SK-N-SH (cell line): Measurements from ENCODE around the gene ATPAF2. TPM values are rescaled to one million over a fixed set of nuclear protein-coding genes. Genes with fewer than 3 reads are reported as not detected.

Source experiments
- CTCF ChIA-PET: fragments of 300-600, 350-600 bp; formaldehyde crosslinking; extraction: SDS; loops from one replicate; lab custom pipeline; 2021; lab: Yijun Ruan, JAX
- POLR2A ChIA-PET: fragments of 350-600 bp; sonication (Branson Sonifier 250); formaldehyde crosslinking; extraction: SDS; loops from one replicate; lab custom pipeline; 2020; ENCODE audit warnings: antibody characterized with exemption, inconsistent platforms; lab: Yijun Ruan, JAX
- DNase-seq: peaks from one replicate; pipeline ENCODE4 v3.0.0; 2012
- H2AFZ ChIP-seq: fragments of 200-600 bp; sonication (generic); 2 replicates; pipeline ENCODE4 v1.8.1; 2016; ENCODE audit warnings: antibody characterized with exemption, mild to moderate bottlenecking, low read depth
- H3F3A ChIP-seq: fragments of 200-600 bp; sonication (generic); replicated peaks from 2 replicates; pipeline ENCODE3; 2016; ENCODE audit warnings: antibody characterized with exemption, mild to moderate bottlenecking; ENCODE audit not compliant: insufficient read depth
- H3K27ac ChIP-seq, 2 experiments: fragments of 200-500 bp in 1 of 2; fragments of 200-600 bp in 1 of 2; sonication (Bioruptor generic) in 1 of 2; sonication (generic), shearing (Covaris generic) in 1 of 2; 2 replicates each; pipeline versions ENCODE4 v1.5.1 to v1.6.1; 2014 to 2016; ENCODE audit warnings: low read depth in 2 of 2, inconsistent platforms in 1 of 2, low read length in 1 of 2, mild to moderate bottlenecking in 1 of 2, mixed read lengths in 1 of 2
- H3K27me3 ChIP-seq: fragments of 200-600 bp; sonication (generic), shearing (Covaris generic); 2 replicates; pipeline ENCODE4 v1.6.1; 2016; ENCODE audit warnings: mixed run types; ENCODE audit not compliant: insufficient read depth
- H3K36me3 ChIP-seq, 2 experiments: fragments of 200-500 bp in 1 of 2; fragments of 200-600 bp in 1 of 2; sonication (Bioruptor generic) in 1 of 2; sonication (generic) in 1 of 2; replicated peaks in 1 of 2; 2 replicates each; pipeline versions ENCODE3 to v1.5.1; 2014 to 2016; ENCODE audit warnings: low read length in 1 of 2, mild to moderate bottlenecking in 1 of 2; ENCODE audit not compliant: insufficient read depth in 2 of 2, control insufficient read depth in 1 of 2
- H3K4me1 ChIP-seq, 2 experiments: fragments of 200-500 bp in 1 of 2; fragments of 200-600 bp in 1 of 2; sonication (Bioruptor generic) in 1 of 2; sonication (generic), shearing (Covaris generic) in 1 of 2; 2 replicates each; pipeline versions ENCODE4 v1.5.1 to v1.6.1; 2014 to 2016; ENCODE audit warnings: low read depth in 1 of 2, low read length in 1 of 2, mixed run types in 1 of 2; ENCODE audit not compliant: insufficient read depth in 2 of 2, control insufficient read depth in 1 of 2
- H3K4me2 ChIP-seq: fragments of 200-600 bp; sonication (generic), shearing (Covaris generic); 2 replicates; pipeline ENCODE4 v1.6.1; 2017; ENCODE audit warnings: mixed run types
- H3K4me3 ChIP-seq, 2 experiments: fragments of 200-500 bp in 1 of 2; fragments of 200-600 bp in 1 of 2; sonication (Bioruptor generic) in 1 of 2; sonication (generic), shearing (Covaris generic) in 1 of 2; 2 replicates each; pipeline versions ENCODE4 v1.5.1 to v1.8.1; 2014 to 2016; ENCODE audit warnings: low read depth in 2 of 2, inconsistent platforms in 1 of 2, low read length in 1 of 2, mild to moderate bottlenecking in 1 of 2, mixed read lengths in 1 of 2, moderate library complexity in 1 of 2
- H3K79me2 ChIP-seq: fragments of 200-600 bp; sonication (generic); 2 replicates; pipeline ENCODE4 v1.8.1; 2017; ENCODE audit warnings: mild to moderate bottlenecking; ENCODE audit not compliant: insufficient read depth
- H3K9ac ChIP-seq: fragments of 200-600 bp; sonication (generic); 2 replicates; pipeline ENCODE4 v1.6.1; 2017; ENCODE audit warnings: mixed run types
- H3K9me2 ChIP-seq: fragments of 200-600 bp; sonication (generic); 2 replicates; pipeline ENCODE4 v1.6.1; 2017; ENCODE audit warnings: mixed run types
- H3K9me3 ChIP-seq: fragments of 200-600 bp; sonication (generic); 2 replicates; pipeline ENCODE4 v1.6.1; 2017; ENCODE audit warnings: mixed run types, mild to moderate bottlenecking, moderate library complexity
- H4K20me1 ChIP-seq: fragments of 200-600 bp; sonication (generic); 2 replicates; pipeline ENCODE4 v1.6.1; 2017; ENCODE audit warnings: mild to moderate bottlenecking, mixed run types; ENCODE audit not compliant: insufficient read depth
- EP300 ChIP-seq, 2 experiments: IDR thresholded peaks; 2 replicates each; pipeline versions ENCODE4 v1.4.0 to v1.6.1; 2012; ENCODE audit warnings: borderline replicate concordance in 1 of 2, low read depth in 1 of 2, low read length in 1 of 2
- FOSL2 ChIP-seq: IDR thresholded peaks from 2 replicates; pipeline ENCODE4 v1.4.0; 2012; ENCODE audit warnings: low read depth, mild to moderate bottlenecking, moderate library complexity, borderline replicate concordance
- FOXM1 ChIP-seq: IDR thresholded peaks from 2 replicates; pipeline ENCODE4 v1.4.0; 2012; ENCODE audit warnings: low read depth, mild to moderate bottlenecking
- GABPA ChIP-seq: IDR thresholded peaks from 2 replicates; pipeline ENCODE4 v1.4.0; 2012; ENCODE audit warnings: low read depth, mild to moderate bottlenecking
- GATA2 ChIP-seq: sonication (generic); formaldehyde crosslinking; IDR thresholded peaks from 2 replicates; pipeline ENCODE4 v1.5.0; 2020; ENCODE audit warnings: mild to moderate bottlenecking, missing genetic modification reagents
- IRF3 ChIP-seq: fragments of 150-350 bp; IDR thresholded peaks from 2 replicates; pipeline ENCODE4 v1.6.1; 2016; ENCODE audit warnings: mild to moderate bottlenecking, low read depth, low read length
- MAX ChIP-seq: IDR thresholded peaks from 2 replicates; pipeline ENCODE4 v1.4.0; 2012; ENCODE audit warnings: low read depth
- MEF2A ChIP-seq: IDR thresholded peaks from 2 replicates; pipeline ENCODE4 v1.4.0; 2012; ENCODE audit warnings: low read depth, borderline replicate concordance
- RCOR1 ChIP-seq: fragments of 150-350 bp; IDR thresholded peaks from 2 replicates; pipeline ENCODE4 v1.6.1; 2017; ENCODE audit warnings: antibody characterized with exemption, low read length
- REST ChIP-seq: IDR thresholded peaks from 2 replicates; pipeline ENCODE4 v1.6.1; 2012; ENCODE audit warnings: mild to moderate bottlenecking, low read depth, low read length, moderate library complexity
- RFX5 ChIP-seq: IDR thresholded peaks from 2 replicates; pipeline ENCODE4 v1.6.1; 2012; ENCODE audit warnings: mild to moderate bottlenecking, improper control_type of control experiment, low read length
- RXRA ChIP-seq: IDR thresholded peaks from 2 replicates; pipeline ENCODE4 v1.4.0; 2012; ENCODE audit warnings: low read depth, mild to moderate bottlenecking, borderline replicate concordance
- TCF12 ChIP-seq: IDR thresholded peaks from 2 replicates; pipeline ENCODE4 v1.4.0; 2012
- TEAD4 ChIP-seq: IDR thresholded peaks from 2 replicates; pipeline ENCODE4 v1.4.0; 2012; ENCODE audit warnings: mild to moderate bottlenecking, borderline replicate concordance; ENCODE audit not compliant: insufficient read depth
- USF2 ChIP-seq: fragments of 150-350 bp; IDR thresholded peaks from 2 replicates; pipeline ENCODE4 v1.6.1; 2017; ENCODE audit warnings: antibody characterized with exemption, low read length, low read depth, borderline replicate concordance
- WGBS: methylation state at CpG from one replicate; pipeline ENCODE4 v1.1.6; 2017; ENCODE audit warnings: low lambda C conversion rate; 5-methylcytosine and 5-hydroxymethylcytosine counted together
- polyA plus RNA-seq, 3 experiments: library from polyadenylated mRNA; depleted of rRNA; stranded (reverse); fragments of >200 nt; gene quantifications; 2 replicates each; pipeline ENCODE4 v1.2.3, GENCODE V29; 2012

ATPAF2 gene
- polyA plus RNA-seq, 1 of the 3 experiments (the other 2 are of a cell fraction), result 20.8 TPM

- DNase-seq, result no peak
- TF ChIP-seq TEAD4 (no peak), RFX5 (no peak), GATA2 (no peak), REST (no peak), FOSL2 (no peak), GABPA (no peak), EP300 (IDR thresholded peaks at IDR 0.05; ENCODE audit: borderline replicate concordance in 1 of 2, low read depth in 1 of 2, low read length in 1 of 2) (no peak), FOXM1 (no peak), IRF3 (no peak), USF2 (no peak), RXRA (no peak), RCOR1 (no peak), MAX (no peak), TCF12 (no peak), MEF2A (no peak)
- Histone ChIP-seq H3F3A (peaks cover 8% of the 10 kb centered on the region), H3K4me3 (no peak overlapping the region), H3K9me2 (no peaks in the 10 kb centered on the region), H2AFZ (no peak overlapping the region), H3K4me2 (no peak overlapping the region), H3K4me1 (peaks cover 11 to 35% of the 10 kb centered on the region in 2 experiments; a peak in 3 of 4 replicates), H3K27ac (no peak overlapping the region), H3K9ac (no peak overlapping the region), H3K79me2 (no peaks in the 10 kb centered on the region), H3K36me3 (peaks cover 0 to 7% of the 10 kb centered on the region in 2 experiments), H4K20me1 (no peaks in the 10 kb centered on the region), H3K27me3 (no peaks in the 10 kb centered on the region), H3K9me3 (no peaks in the 10 kb centered on the region)
- WGBS, result 96% methylated on average over 3 of the region's 5 CpGs
- ChIA-PET CTCF (no interaction called here), POLR2A (no interaction called here)
These were observed 27.7 kb downstream of the ATPAF2 start for GRCh38 chr17:18011286-18011685.
